GM06990 (cell line): ENCODE data around the gene CNIH1.

Experiments used
- DNase-seq: peaks from one replicate; pipeline ENCODE4 v3.0.0-alpha.2; 2011; ENCODE audit not compliant: insufficient read length; ENCODE audit errors: extremely low read depth
- H3K27me3 ChIP-seq: replicated peaks from 2 replicates; pipeline ENCODE4 v1.6.0; 2011; ENCODE audit warnings: low read length; ENCODE audit not compliant: control insufficient read depth, insufficient read depth
- H3K36me3 ChIP-seq: 2 replicates; pipeline ENCODE4 v1.5.1; 2011; ENCODE audit warnings: low read length; ENCODE audit not compliant: control insufficient read depth, insufficient read depth
- H3K4me3 ChIP-seq: replicated peaks from 2 replicates; pipeline ENCODE4 v1.5.1; 2011; ENCODE audit warnings: low read depth, mild to moderate bottlenecking, control low read depth, low read length
- TF ChIP-seq, protein P1 (sequence below): IDR thresholded peaks from 2 replicates; pipeline ENCODE4 v1.5.1; 2011; ENCODE audit warnings: low read length, control low read depth, mild to moderate bottlenecking, inconsistent platforms; ENCODE audit not compliant: insufficient read depth, poor library complexity, severe bottlenecking

The CNIH1 gene

DNA sequence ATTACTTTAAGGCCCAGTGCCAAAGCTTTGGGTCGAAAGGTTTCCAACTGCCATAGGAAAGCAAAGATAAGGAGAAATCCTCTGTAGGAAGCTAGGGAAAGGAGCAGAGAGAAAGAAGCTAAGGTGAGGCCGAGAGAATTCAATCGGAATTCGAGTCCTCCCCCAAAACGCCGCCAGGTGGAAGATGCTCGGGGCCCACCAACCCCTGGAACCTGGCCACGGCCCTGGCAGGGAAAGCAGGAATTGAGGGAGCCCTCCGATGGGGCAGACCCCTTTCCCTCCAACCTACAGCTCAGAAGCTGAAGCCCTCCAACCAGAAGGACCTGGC, 47.1 kb upstream of the CNIH1 start:
- no peak for DNase-seq
- Histone ChIP-seq H3K36me3 (no peaks in the 10 kb centered on the region), H3K4me3 (peak overlapping the region; percentile 99), H3K27me3 (no peaks in the 10 kb centered on the region)
- TF ChIP-seq, protein P1, sequence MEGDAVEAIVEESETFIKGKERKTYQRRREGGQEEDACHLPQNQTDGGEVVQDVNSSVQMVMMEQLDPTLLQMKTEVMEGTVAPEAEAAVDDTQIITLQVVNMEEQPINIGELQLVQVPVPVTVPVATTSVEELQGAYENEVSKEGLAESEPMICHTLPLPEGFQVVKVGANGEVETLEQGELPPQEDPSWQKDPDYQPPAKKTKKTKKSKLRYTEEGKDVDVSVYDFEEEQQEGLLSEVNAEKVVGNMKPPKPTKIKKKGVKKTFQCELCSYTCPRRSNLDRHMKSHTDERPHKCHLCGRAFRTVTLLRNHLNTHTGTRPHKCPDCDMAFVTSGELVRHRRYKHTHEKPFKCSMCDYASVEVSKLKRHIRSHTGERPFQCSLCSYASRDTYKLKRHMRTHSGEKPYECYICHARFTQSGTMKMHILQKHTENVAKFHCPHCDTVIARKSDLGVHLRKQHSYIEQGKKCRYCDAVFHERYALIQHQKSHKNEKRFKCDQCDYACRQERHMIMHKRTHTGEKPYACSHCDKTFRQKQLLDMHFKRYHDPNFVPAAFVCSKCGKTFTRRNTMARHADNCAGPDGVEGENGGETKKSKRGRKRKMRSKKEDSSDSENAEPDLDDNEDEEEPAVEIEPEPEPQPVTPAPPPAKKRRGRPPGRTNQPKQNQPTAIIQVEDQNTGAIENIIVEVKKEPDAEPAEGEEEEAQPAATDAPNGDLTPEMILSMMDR = peak; percentile 21

DNA sequence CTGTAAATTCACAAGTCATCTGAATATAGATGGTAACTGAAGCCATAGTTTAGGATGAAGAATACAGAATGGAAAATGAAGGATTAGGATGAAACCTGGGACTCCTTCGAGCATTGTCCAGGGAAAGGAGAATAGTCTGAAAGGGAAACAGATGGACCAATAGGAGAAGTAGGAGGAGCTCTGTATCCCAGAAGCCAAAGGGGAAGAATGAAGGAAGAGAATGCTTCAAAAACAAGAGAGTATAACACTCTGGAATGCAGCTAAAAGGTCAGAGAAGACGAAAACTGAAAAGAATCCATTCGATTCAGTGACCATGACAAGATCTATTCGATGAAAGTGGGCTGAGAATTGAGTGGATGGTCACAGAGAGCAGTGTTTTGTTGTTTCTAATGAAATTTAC, 46.6 kb upstream of the CNIH1 start:
- no peak for DNase-seq
- H3K4me3 ChIP-seq = peak overlapping the region; percentile 99
- no peaks in the 10 kb centered on the region for H3K27me3 ChIP-seq
- H3K36me3 ChIP-seq = peaks cover 1% of the 10 kb centered on the region; the same call in 1 of the 2 replicates
- TF ChIP-seq, protein P1 = no peak

DNA sequence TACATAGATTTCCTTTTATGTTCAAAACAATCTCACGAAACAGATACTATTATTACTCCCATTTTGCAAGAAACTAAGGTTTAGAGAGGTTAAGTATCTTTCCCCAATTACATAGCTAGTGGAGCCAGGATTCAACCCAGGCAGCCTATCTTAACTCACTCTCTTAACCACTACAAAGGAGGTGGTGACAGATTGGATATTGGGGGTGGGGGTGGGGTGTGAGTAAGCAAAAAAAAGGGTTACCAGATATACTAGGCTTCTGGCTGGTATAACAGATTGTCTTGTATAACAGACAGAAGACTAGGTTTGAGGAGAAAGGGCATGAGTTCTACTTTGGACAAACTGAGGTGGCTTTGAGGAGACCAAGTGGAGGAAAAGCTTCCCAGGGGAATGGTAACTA, 45.5 kb upstream of the CNIH1 start:
- H3K27me3 ChIP-seq = no peaks in the 10 kb centered on the region
- TF ChIP-seq, protein P1 = no peak
- DNase-seq = no peak
- H3K4me3 ChIP-seq = no peak overlapping the region
- H3K36me3 ChIP-seq = peaks cover 1% of the 10 kb centered on the region; the same call in 1 of the 2 replicates

DNA sequence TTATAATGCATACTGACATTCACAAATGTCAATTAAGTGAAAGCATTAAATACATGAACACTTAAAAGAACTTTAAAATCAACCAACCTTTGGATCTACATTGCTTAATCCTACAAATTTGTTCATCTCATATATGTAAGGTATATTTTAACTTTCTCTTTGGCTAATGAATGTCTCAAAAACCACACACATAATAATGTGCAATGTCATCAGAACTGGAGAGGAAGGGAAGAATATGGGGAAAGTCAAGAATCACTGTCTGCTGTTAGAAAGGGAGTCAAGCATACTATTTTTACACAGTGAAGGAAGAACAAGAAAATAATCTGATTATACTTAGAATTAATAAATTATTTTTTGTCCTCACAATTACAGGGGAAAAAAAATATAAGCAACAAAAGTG, 42.7 kb upstream of the CNIH1 start:
- TF ChIP-seq, protein P1 = no peak
- no peak for DNase-seq
- peak overlapping the region; percentile 29 for H3K4me3 ChIP-seq
- H3K36me3 ChIP-seq = peaks cover 1% of the 10 kb centered on the region; the same call in 1 of the 2 replicates
- H3K27me3 ChIP-seq = no peaks in the 10 kb centered on the region

DNA sequence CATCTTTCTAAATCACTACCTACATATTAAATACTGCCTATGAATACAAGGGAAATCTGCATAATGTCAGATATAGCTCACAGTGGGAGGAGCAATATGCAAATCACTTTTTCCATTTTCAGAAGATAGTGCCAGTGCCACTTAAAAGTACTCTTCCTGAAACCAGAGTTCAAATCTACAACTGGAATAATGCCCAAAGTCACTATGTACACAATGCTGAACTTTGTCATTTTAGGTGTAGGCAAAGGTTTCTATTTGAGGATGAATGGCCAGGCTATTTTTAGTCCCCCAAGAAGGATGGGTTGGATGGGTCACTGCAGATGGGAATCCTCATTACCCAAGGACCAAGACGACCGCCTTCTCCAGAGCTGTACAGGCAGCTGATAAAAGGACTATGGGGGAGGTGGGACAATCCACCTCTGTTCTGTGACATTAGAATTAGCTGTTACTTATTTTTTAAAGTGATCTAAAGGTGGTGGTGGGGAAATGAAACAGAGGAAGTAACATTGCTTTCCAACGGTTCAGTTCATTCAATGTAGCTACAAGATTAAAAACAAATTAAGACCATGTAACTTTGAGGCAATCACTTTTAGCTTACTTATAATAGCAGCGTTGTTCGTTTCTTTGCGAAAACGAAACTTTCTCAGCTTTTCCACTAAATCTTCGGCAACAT, 42.0 kb upstream of the CNIH1 start:
- TF ChIP-seq, protein P1 = no peak
- Histone ChIP-seq H3K36me3 (peaks cover 1% of the 10 kb centered on the region; the same call in 1 of the 2 replicates), H3K27me3 (no peaks in the 10 kb centered on the region), H3K4me3 (peak overlapping the region; percentile 29)
- DNase-seq = peak; percentile 15

DNA sequence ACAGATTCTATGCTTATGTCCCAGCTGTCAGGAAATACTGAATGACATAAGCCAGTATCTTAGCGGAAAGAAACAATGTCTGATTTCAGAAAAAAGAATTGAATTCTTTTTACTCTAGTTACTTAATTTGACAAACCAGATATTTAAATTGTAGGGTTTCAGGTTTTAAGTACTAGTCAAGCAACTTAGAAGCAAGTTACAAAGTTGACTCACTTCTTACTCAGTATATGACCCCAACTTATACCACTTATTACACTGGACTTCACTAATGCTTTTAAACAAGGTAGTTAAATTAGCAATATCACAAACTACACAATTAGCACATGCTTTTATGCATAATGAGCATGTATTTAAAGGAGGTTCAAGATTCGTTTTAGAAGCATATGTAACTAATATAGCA, 40.5 kb upstream of the CNIH1 start:
- DNase-seq = no peak
- H3K4me3 ChIP-seq = no peak overlapping the region

More for the DNA sequence above, 40.5 kb upstream of the CNIH1 start:
- H3K36me3 ChIP-seq = peaks cover 1% of the 10 kb centered on the region; the same call in 1 of the 2 replicates
- no peaks in the 10 kb centered on the region for H3K27me3 ChIP-seq
- TF ChIP-seq, protein P1 = no peak
